Osteoblast (primary cell): Measurements from ENCODE around the gene LRWD1. TPM values are rescaled to one million over a fixed set of nuclear protein-coding genes. Genes with fewer than 3 reads are reported as not detected.

Source experiments
- DNase-seq: peaks from one replicate; pipeline ENCODE4 v3.0.0; 2011; ENCODE audit warnings: low spot score, mixed read lengths; ENCODE audit not compliant: insufficient read length; ENCODE audit errors: missing footprints
- H2AFZ ChIP-seq: 2 replicates; pipeline ENCODE4 v1.6.0; 2011; ENCODE audit warnings: mild to moderate bottlenecking, low read length
- H3K27ac ChIP-seq: 2 replicates; pipeline ENCODE4 v1.5.1; 2011; ENCODE audit warnings: mild to moderate bottlenecking, low read depth, low read length, moderate library complexity
- H3K27me3 ChIP-seq: 2 replicates; pipeline ENCODE4 v1.6.0; 2012; ENCODE audit warnings: mild to moderate bottlenecking, control low read depth, inconsistent platforms, low read length, moderate library complexity; ENCODE audit not compliant: insufficient read depth
- H3K36me3 ChIP-seq: 2 replicates; pipeline ENCODE4 v1.5.1; 2011; ENCODE audit warnings: mild to moderate bottlenecking, low read length, control low read depth, moderate library complexity; ENCODE audit not compliant: insufficient read depth
- H3K4me1 ChIP-seq: 2 replicates; pipeline ENCODE4 v1.5.1; 2011; ENCODE audit warnings: mild to moderate bottlenecking, low read length, control low read depth, moderate library complexity; ENCODE audit not compliant: insufficient read depth
- H3K4me2 ChIP-seq: 2 replicates; pipeline ENCODE4 v1.6.0; 2011; ENCODE audit warnings: mild to moderate bottlenecking, low read length; ENCODE audit not compliant: insufficient read depth
- H3K4me3 ChIP-seq: fragments of 200-600 bp; sonication (generic); 3 replicates; pipeline ENCODE4 v1.5.1; 2012; ENCODE audit warnings: mild to moderate bottlenecking, low read length, inconsistent platforms; ENCODE audit not compliant: insufficient read depth
- H3K79me2 ChIP-seq: 2 replicates; pipeline ENCODE4 v1.6.0; 2012; ENCODE audit warnings: mild to moderate bottlenecking, low read length, control low read depth, inconsistent platforms; ENCODE audit not compliant: insufficient read depth
- H3K9me3 ChIP-seq: 2 replicates; pipeline ENCODE4 v1.5.1; 2011; ENCODE audit warnings: low read depth, low read length, control low read depth
- H4K20me1 ChIP-seq: 2 replicates; pipeline ENCODE4 v1.6.0; 2012; ENCODE audit warnings: mild to moderate bottlenecking, low read length, control low read depth; ENCODE audit not compliant: insufficient read depth
- CTCF ChIP-seq: IDR thresholded peaks from 2 replicates; pipeline ENCODE4 v1.5.1; 2011; ENCODE audit warnings: mild to moderate bottlenecking, low read depth, low read length, moderate library complexity; ENCODE audit errors: extremely low read depth
- total RNA-seq: library from RNA; depleted of rRNA; stranded (reverse); fragments of >200 nt; gene quantifications from 2 replicates; pipeline ENCODE4 v1.2.3, GENCODE V29; 2012

The LRWD1 gene
- total RNA-seq, 1 donor = 24.2 TPM

DNA sequence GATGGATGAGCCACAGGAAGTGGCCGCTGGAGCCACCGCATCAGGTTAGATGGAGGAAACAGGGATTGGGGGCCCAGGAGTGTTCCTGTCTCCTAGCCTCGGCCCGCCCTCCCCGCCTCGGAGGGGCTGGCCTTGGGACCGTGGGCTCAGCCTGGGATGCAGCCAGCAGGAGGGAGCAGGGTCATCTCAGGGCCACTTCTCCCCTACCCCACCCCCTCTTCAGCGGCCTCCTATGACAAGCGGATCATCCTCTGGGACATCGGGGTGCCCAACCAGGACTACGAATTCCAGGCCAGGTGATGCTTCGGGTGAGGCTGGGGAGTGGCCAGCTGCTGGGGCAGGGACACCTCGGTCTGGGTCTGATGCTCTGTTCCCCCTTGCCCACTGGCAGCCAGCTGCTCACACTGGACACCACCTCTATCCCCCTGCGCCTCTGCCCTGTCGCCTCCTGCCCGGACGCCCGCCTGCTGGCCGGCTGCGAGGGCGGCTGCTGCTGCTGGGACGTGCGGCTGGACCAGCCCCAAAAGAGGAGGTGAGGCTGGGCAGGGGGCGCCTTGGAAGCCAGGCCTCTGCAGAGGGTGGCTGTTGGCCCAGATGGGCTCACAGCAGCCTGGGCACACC is 4.7 kb downstream of the LRWD1 start:
- Histone ChIP-seq H3K4me3 (no peak overlapping the region), H3K9me3 (no peaks in the 10 kb centered on the region), H3K4me1 (peaks cover 7% of the 10 kb centered on the region), H3K36me3 (peaks cover 24% of the 10 kb centered on the region), H3K4me2 (no peak overlapping the region), H2AFZ (no peak overlapping the region), H3K79me2 (peaks cover 13% of the 10 kb centered on the region), H4K20me1 (no peaks in the 10 kb centered on the region), H3K27me3 (no peaks in the 10 kb centered on the region), H3K27ac (no peak overlapping the region)
- DNase-seq = peak; percentile 74
- no peak for TF ChIP-seq CTCF

DNA sequence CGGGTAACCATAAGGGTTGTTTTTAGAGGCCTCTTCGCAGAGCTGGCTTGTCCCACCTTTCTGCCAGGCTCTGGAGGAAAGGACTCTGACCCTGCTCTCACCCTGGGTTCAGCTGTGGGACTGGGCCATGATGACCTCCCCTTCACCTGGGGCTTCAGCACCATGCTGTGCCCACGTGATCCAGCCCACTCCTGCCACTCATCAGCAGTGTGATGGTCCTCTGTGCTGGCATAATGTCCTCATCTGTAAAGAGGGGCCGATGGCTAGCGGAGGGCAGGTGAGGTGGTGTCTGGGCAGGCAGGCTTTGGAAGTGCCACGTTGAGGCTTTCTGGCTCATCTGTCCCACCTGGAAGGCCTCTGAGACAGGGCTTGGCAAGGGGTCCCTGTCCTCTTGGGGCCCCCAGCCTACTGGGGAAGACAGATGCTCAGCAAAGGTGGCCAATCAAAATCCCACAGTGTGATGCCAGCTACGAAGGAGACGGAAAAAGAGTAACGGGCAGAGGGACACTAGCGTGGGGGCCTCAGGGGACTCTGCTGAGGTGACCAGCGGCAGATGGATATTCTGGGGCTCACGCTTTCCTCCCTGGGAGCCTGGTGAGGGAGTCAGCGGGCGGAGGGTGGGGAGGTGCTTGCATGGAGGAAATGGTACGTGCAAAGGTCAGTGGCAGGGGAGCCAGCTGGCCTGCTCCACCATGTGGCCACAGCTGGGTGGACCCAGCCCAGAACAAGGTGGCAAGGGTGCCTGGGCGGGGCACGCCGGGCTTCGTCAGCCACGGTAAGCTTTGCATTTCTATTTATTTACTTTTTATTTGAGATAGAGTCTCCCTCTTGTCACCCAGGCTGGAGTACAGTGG is 5.4 kb downstream of the LRWD1 start:
- no peak overlapping the region for H3K4me3 ChIP-seq
- peaks cover 7% of the 10 kb centered on the region for H3K4me1 ChIP-seq
- H3K79me2 ChIP-seq = peaks cover 10% of the 10 kb centered on the region
- no peak overlapping the region for H2AFZ ChIP-seq
- no peak overlapping the region for H3K27ac ChIP-seq
- H4K20me1 ChIP-seq = no peaks in the 10 kb centered on the region
- TF ChIP-seq CTCF = no peak
- H3K4me2 ChIP-seq = no peak overlapping the region
- no peaks in the 10 kb centered on the region for H3K9me3 ChIP-seq
- H3K36me3 ChIP-seq = peaks cover 24% of the 10 kb centered on the region
- no peaks in the 10 kb centered on the region for H3K27me3 ChIP-seq
- DNase-seq = peak; percentile 60

DNA sequence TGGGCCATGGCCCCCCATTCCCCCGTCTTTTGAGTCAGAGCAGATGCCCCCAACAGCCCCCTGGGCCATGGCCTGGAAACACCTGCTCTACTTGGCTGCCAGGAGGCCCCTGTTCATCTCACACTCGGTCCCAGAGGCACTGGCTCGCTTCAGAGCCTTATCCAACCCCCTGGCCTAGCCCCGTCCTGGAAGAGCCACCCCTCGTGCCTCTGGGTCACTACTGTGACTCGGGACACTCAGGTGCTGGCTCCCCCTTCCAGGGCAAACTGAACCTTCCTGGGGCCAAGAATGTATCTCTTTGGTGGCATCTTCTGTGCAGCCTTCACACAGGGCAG is 7.0 kb downstream of the LRWD1 start:
- H3K9me3 ChIP-seq = no peaks in the 10 kb centered on the region
- no peak overlapping the region for H3K27ac ChIP-seq
- no peak for DNase-seq
- no peak overlapping the region for H2AFZ ChIP-seq
- no peak for TF ChIP-seq CTCF
- no peak overlapping the region for H3K4me2 ChIP-seq
- H4K20me1 ChIP-seq = no peaks in the 10 kb centered on the region
- H3K27me3 ChIP-seq = no peaks in the 10 kb centered on the region
- H3K4me3 ChIP-seq = no peak overlapping the region
- H3K79me2 ChIP-seq = peaks cover 3% of the 10 kb centered on the region
- no peaks in the 10 kb centered on the region for H3K4me1 ChIP-seq
- H3K36me3 ChIP-seq = peaks cover 24% of the 10 kb centered on the region
